NT2/D1 (cell line): ENCODE data around the gene ME2.

ENCODE experiments used
- SUZ12 ChIP-seq: IDR thresholded peaks from 2 replicates; pipeline ENCODE4 v1.6.1; 2011; ENCODE audit not compliant: insufficient read length, insufficient read depth; ENCODE audit errors: extremely low read depth
- YY1 ChIP-seq: IDR thresholded peaks from 2 replicates; pipeline ENCODE4 v1.6.1; 2011; ENCODE audit not compliant: insufficient read length, insufficient read depth

DNA sequence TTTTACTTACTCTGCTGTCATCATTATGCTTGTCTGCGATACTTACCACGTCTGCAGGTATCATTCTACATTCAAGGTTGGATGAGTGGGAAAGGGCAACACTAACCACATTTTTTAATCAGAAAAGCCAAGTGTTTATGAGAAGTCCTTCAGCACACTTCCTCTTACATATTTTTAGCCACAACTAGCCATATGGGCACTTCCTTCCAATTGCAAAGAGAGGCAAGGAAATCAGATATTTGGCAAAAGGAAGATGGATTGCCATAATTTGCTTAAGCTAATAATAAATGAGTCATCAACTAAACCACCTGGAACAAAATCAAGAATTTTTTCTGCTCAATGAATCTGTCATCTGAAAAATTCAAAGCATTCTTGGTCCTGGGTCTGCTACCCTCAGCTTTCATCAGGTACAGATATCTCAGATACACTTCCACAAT is 42.4 kb upstream of the ME2 start:
- no peak for TF ChIP-seq YY1
- no peak for TF ChIP-seq SUZ12
